Fibroblast of mammary gland (primary cell): ENCODE results near the gene TRIM69.
A peak's percentile ranks its signal among the peaks of the same experiment; 100 is the strongest.

Experiments used
- DNase-seq: peaks from one replicate; pipeline ENCODE4 v3.0.0-alpha.2; 2010; ENCODE audit warnings: low read depth
- H3K4me3 ChIP-seq: 2 replicates; pipeline ENCODE4 v1.5.1; 2011; ENCODE audit warnings: low read depth, mild to moderate bottlenecking, low read length, moderate library complexity; ENCODE audit not compliant: control insufficient read depth
- TF ChIP-seq, protein P1 (sequence below): conservative IDR thresholded peaks from 2 replicates; pipeline ENCODE4 v1.5.1; 2011; ENCODE audit warnings: low read depth, low read length, inconsistent platforms; ENCODE audit not compliant: control insufficient read depth, insufficient read depth

Gene TRIM69

DNA sequence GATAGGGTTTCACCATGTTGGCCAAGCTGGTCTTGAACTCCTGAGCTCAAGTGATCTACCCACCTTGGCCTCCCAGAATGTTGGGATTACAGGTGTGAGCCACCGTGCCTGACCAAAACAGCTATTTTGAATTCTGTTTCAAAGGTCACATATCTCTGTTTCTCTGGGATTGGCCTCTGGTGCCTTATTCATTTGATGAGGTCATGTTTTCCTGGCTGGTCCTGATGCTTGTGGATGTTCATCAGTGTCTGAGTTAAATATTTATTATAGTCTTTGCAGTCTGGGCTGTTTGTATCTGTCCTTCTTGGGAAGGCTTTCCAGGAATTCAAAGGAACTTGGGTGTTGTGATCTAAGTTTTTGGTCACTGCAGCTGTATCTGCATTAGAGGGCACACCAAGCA lies 30.3 kb upstream of the TRIM69 start:
- no peak for DNase-seq
- no peak overlapping the region for H3K4me3 ChIP-seq
- TF ChIP-seq, protein P1, sequence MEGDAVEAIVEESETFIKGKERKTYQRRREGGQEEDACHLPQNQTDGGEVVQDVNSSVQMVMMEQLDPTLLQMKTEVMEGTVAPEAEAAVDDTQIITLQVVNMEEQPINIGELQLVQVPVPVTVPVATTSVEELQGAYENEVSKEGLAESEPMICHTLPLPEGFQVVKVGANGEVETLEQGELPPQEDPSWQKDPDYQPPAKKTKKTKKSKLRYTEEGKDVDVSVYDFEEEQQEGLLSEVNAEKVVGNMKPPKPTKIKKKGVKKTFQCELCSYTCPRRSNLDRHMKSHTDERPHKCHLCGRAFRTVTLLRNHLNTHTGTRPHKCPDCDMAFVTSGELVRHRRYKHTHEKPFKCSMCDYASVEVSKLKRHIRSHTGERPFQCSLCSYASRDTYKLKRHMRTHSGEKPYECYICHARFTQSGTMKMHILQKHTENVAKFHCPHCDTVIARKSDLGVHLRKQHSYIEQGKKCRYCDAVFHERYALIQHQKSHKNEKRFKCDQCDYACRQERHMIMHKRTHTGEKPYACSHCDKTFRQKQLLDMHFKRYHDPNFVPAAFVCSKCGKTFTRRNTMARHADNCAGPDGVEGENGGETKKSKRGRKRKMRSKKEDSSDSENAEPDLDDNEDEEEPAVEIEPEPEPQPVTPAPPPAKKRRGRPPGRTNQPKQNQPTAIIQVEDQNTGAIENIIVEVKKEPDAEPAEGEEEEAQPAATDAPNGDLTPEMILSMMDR: no peak

DNA sequence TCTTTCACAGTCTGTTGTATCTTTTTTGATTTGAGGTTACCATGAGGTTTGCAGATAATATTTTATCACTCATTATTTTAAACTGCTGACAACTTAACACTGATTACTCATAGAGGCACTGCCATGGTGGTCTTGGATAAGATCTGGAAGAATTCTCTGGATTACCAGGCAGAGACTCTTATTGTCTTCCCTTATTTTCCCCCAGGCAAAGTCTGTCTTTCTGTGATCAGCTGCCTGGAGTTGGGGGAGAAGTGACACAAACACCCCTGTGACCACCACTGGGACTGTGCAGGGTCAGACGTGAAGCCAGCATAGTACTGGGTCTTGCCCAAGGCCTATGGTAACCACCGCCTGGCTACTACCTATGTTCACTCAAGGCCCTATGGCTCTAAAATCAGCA lies 29.9 kb upstream of the TRIM69 start:
- TF ChIP-seq, protein P1: no peak
- H3K4me3 ChIP-seq: no peak overlapping the region
- no peak for DNase-seq

DNA sequence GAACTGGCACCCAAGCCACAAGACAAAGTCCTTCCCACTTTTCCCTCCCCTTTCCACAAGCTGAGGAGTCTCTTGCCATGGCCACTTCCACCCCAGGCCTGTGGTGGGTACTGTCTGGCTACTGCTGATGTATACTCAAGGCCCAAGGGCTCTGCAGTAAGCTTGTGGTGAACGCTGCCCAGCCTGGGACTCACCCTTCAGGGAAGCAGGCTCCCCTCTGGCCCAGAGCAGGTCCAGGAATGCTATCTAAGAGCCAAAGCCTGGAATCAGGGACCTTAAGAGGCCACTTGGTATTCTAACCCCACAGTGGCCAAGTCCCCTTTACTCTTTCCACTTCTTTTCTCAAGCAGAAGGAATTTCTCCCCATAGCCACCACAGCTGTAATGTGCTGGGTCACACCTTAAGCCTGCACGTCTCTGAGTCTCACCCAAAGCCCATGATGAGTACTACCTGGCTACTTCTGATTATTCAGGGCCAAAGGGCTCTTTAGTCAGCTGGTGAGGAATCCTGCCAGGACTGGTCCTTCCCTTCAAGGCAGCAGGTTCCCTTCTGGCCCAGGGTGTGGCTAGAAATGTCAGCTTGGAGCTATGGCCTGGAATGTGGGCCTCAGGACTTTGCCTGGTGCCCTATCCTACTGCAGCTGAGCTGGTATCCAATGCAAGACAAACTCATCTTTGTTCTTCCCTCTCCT lies 29.2 kb upstream of the TRIM69 start:
- no peak overlapping the region for H3K4me3 ChIP-seq
- TF ChIP-seq, protein P1: no peak
- no peak for DNase-seq

DNA sequence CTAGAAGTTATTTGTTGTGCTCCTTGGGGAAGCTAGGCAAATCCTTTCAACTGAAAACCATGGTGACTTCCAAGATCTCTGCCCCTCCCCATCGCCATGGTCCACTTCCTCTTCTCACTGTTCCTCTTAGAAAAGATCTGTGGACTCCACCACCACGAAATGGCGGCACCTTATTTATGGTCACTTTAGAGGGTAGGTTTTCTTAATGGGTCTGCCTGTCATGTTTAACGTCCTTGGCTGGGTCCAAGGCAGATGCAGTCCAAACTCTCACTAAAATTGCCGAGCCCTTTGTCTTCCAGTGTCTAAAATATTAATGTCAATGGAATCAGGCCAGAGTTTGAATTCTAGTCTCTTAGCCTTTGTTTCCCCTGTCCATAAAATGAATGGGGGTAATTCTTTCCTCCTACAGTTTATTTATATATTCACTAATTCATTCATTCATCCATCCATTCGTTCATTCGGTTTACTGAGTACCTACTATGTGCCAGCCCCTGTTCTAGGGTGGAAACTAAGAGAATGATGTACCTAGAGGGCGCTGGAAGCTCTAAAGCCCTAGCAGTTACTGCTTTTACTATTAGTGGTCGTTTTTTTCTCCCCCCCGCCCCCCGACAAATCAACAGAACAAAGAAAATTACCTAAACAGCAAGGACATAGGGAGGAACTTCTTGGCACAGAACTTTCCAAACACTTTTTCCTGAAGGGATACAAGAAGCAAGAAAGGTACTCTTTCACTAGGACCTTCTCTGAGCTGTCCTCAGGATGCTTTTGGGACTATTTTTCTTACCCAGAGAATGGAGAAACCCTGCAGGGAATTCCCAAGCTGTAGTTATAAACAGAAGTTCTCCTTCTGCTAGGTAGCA lies 25.9 kb upstream of the TRIM69 start:
- H3K4me3 ChIP-seq: peak overlapping the region; percentile 99
- DNase-seq: peak; percentile 48

DNA sequence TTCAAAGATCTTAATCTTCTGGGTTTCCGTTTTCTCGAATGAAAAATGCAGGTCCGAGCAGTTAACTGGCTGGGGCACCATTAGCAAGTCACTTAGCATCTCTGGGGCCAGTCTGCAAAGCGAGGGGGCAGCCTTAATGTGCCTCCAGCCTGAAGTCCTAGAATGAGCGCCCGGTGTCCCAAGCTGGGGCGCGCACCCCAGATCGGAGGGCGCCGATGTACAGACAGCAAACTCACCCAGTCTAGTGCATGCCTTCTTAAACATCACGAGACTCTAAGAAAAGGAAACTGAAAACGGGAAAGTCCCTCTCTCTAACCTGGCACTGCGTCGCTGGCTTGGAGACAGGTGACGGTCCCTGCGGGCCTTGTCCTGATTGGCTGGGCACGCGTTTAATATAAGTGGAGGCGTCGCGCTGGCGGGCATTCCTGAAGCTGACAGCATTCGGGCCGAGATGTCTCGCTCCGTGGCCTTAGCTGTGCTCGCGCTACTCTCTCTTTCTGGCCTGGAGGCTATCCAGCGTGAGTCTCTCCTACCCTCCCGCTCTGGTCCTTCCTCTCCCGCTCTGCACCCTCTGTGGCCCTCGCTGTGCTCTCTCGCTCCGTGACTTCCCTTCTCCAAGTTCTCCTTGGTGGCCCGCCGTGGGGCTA lies 25.1 kb upstream of the TRIM69 start, which contains the start of the genes B2M and PATL2:
Gene B2M, plus strand, starts transcription at position 422 of the 647 bp plus-strand sequence. Its CDS starts 30 bp downstream, at position 452.
Gene PATL2, minus strand, starts transcription at position 228 of the 647 bp plus-strand sequence. CDS start 34,833 bp downstream, outside the sequence.
- DNase-seq: peak; percentile 96
- H3K4me3 ChIP-seq: peak within 1 kb of the TSS; percentile 99
- TF ChIP-seq, protein P1: no peak

More for the DNA sequence above, 25.9 kb upstream of the TRIM69 start:
- TF ChIP-seq, protein P1: peak; percentile 47

- TF ChIP-seq, protein P1: no peak
- peak; percentile 34 for DNase-seq
- H3K4me3 ChIP-seq: peak overlapping the region; percentile 99
Observed at GRCh38 chr15:44711743-44712345, 24.5 kb upstream of the TRIM69 start.
